Loucy (cell line): ENCODE results near the gene TTC12.
"Not testable (repeated sequence)": the region's sequence is repeated elsewhere in the genome, so short reads cannot be mapped to it uniquely, and the experiment has no call there.

ENCODE experiments used
- EZH2phosphoT487 ChIP-seq: fragments of 200-600 bp; IDR thresholded peaks from 2 replicates; pipeline ENCODE4 v1.6.1; 2018; ENCODE audit warnings: antibody characterized with exemption, mild to moderate bottlenecking, moderate library complexity, borderline replicate concordance
- TF ChIP-seq, protein P1 (sequence below): fragments of 200-600 bp; sonication (generic); conservative IDR thresholded peaks from 2 replicates; pipeline ENCODE4 v1.5.1; 2014; ENCODE audit warnings: mild to moderate bottlenecking, antibody characterized with exemption, low read length

DNA sequence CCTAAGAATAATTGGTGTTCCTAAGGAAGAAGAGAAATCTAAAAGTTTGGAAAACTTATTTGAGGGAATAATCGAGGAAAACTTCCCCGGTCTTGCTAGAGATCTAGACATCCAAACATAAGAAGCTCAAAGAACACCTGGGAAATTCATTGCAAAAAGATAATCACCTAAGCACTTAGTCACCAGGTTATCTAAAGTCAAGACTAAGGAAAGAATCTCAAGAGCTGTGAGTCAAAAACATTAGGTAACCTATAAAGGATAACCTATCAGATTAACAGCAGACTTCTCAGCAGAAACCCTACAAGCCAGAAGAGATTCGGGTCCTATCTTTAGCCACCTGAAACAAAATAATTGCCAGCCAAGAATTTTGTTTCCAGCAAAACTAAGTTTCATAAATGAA, 15.9 kb upstream of the TTC12 start:
- TF ChIP-seq, protein P1, sequence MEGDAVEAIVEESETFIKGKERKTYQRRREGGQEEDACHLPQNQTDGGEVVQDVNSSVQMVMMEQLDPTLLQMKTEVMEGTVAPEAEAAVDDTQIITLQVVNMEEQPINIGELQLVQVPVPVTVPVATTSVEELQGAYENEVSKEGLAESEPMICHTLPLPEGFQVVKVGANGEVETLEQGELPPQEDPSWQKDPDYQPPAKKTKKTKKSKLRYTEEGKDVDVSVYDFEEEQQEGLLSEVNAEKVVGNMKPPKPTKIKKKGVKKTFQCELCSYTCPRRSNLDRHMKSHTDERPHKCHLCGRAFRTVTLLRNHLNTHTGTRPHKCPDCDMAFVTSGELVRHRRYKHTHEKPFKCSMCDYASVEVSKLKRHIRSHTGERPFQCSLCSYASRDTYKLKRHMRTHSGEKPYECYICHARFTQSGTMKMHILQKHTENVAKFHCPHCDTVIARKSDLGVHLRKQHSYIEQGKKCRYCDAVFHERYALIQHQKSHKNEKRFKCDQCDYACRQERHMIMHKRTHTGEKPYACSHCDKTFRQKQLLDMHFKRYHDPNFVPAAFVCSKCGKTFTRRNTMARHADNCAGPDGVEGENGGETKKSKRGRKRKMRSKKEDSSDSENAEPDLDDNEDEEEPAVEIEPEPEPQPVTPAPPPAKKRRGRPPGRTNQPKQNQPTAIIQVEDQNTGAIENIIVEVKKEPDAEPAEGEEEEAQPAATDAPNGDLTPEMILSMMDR, result not testable (repeated sequence)
- TF ChIP-seq EZH2phosphoT487, result not testable (repeated sequence)
